HG03139 (cell line): ENCODE measurements around the gene PTCH2.

Experiments used
- ATAC-seq: cut with Tn5 transposase; IDR thresholded peaks from one replicate; pipeline ENCODE4 v1.9.1; 2021; ENCODE audit not compliant: unreplicated experiment

PTCH2 gene, protein sequence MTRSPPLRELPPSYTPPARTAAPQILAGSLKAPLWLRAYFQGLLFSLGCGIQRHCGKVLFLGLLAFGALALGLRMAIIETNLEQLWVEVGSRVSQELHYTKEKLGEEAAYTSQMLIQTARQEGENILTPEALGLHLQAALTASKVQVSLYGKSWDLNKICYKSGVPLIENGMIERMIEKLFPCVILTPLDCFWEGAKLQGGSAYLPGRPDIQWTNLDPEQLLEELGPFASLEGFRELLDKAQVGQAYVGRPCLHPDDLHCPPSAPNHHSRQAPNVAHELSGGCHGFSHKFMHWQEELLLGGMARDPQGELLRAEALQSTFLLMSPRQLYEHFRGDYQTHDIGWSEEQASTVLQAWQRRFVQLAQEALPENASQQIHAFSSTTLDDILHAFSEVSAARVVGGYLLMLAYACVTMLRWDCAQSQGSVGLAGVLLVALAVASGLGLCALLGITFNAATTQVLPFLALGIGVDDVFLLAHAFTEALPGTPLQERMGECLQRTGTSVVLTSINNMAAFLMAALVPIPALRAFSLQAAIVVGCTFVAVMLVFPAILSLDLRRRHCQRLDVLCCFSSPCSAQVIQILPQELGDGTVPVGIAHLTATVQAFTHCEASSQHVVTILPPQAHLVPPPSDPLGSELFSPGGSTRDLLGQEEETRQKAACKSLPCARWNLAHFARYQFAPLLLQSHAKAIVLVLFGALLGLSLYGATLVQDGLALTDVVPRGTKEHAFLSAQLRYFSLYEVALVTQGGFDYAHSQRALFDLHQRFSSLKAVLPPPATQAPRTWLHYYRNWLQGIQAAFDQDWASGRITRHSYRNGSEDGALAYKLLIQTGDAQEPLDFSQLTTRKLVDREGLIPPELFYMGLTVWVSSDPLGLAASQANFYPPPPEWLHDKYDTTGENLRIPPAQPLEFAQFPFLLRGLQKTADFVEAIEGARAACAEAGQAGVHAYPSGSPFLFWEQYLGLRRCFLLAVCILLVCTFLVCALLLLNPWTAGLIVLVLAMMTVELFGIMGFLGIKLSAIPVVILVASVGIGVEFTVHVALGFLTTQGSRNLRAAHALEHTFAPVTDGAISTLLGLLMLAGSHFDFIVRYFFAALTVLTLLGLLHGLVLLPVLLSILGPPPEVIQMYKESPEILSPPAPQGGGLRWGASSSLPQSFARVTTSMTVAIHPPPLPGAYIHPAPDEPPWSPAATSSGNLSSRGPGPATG

DNA sequence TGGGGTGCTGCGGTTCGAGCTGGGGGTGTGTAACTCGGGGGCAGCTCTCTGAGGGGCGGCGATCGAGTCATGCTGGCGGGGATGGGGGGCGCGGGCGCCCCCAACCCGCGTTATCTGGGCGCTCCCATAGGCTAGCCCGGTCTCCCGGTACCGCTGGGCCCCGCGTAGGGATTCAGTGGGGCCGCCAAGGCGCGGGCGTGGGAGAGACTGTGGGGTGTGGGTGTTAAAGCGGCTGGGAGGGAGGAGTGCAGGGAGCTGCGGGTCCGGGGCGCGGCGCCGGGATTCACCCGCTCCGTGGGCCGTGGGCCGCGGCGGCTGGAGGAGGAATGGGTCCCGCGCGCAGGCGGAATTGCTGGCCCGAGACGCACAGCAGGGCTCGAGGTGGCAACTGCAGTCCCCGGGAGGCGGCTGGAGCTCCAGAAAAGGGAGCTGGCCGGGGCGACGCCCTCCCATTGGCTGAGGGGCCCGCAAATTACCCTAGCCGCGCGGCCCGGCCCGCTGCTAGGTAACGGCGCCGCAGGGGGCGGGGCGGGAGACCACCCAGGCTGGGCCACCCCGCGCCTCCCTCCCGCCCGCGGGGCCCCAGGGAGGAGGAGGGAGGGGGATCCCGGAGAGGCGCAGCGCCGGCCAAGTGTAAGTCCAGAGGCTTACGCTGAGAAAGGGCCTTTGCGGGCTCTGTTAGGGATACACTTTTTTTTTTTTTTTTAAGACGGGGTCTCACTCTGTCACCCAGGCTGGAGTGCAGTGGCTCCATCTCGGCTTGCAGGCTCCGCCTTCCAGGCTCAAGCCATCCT, at the start of gene PTCH2:
PTCH2 (minus strand) TSS at position 392 of the 794 bp plus-strand sequence; CDS start at position 71, 321 bp downstream.
- ATAC-seq: no peak

DNA sequence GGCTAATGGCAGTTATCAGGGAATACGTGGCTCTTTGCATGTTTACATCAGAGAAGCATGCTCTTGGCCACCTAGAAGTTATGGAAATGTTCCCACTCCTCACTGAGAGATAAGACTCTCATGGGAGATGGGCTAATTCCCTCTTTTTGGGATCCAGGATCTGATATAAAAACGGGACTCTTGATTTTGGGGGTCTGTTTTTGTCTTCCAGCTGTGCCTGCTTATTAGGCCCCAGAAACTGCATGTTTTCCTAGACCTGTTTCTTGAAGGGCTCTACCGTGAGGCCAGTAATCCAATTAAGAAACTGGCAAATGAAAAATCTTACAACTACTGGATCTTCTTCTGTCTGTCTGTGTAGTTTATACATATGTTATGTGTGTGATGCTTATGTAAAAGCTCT, 47.0 kb upstream of the PTCH2 start:
- no peak for ATAC-seq

DNA sequence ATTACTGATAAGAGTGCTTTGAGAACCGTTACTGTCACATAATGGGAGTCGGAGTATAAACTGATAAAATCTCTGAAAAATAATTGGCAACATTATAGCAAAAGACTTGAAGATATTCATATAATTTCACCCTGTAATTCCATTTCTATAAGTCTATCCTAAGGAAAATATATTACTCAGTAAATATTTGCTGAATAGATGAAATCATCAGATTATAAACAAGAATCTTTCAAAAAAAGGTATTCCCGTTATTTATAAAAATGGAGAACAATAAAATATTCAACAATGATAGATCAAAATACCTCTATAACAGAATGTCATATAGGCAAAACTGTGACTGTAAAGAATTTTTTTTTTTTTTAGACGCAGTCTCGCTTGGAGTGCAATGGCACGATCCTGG, 42.4 kb upstream of the PTCH2 start:
- ATAC-seq: no peak

DNA sequence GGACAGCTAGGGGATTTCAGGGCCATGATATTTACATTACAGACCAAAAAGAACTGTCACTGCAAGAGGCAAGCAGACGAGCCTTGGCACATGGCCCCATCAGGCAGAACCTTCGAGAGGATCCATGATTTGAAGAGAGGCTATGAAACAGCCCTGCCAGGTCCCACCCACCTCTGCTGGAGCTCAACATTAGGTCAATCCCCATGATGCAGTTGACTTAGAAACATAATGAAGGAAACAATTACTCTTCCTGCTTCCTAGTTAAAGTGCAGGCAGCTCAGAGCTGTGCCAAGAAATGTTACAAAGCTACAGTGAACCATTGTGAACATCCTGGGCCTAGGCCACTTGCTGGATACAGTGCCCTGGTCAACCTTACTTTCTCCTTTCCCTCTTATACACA, 41.7 kb upstream of the PTCH2 start:
- ATAC-seq: no peak

DNA sequence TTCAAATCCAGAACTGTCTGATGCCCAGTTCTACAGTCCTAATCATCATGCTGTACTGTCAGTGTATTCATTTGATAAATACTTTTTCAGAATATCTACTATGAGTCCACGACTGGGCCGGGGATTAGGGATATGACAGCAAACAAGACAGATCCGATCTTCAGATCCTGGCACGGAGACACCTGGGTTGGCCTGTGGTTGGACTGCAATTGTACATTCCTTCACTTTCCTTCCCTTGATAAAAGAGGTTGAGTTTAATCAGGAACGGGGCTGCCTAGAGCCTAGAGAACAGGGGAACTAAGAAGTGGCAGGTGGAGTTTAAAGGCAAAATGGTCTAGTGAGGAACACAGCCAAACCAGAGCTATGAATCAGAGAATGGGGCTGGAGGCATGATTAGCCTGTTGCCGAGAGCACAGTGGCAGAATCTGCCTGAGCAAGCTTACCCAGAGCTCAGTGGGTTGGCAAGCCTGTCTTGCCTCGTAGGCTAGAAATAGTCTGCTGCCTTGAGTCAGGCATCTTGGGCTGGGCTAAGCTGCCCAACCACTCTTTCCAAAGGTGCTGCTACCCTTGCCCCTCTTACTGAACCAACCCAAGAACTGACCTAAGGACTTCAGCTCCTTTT, 38.1 kb upstream of the PTCH2 start:
- no peak for ATAC-seq

DNA sequence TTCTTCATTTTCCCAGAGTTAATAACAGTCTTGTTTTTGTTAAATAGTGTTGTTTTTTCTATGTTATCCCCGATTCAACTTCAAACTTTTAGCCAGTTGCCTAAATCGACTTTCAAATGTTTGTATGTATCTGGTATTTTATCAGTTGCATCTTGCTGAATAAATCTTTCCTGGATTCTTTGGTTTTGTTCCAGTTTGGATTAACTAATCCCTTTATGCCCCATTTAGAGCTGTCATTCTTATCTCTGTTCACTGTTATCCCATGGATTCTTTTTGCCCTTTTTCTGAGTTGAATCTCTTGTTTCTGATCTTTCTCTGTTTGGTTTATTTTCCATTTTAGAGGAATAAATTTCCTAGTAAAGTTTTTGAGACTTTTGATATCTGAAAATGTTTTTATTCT, 31.1 kb upstream of the PTCH2 start:
- ATAC-seq: no peak

DNA sequence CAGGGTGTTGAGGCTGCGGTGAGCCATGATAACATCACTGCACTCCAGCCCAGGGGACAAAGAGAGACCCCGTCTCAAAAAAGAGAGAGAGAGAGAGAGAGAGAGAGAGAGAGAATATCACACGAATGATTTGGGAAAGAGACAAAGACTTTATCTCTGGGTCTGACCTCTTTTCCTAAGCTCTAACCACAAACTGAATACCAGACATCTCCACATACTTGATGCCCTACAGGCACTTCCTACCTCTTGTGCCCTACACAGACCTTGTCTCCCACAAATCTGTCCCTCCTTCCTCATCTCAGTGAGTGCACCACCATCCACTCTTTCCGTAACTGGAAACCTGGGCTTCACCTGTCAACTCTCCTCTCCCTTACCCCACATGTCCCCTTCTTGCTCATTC, 27.0 kb upstream of the PTCH2 start:
- no peak for ATAC-seq

DNA sequence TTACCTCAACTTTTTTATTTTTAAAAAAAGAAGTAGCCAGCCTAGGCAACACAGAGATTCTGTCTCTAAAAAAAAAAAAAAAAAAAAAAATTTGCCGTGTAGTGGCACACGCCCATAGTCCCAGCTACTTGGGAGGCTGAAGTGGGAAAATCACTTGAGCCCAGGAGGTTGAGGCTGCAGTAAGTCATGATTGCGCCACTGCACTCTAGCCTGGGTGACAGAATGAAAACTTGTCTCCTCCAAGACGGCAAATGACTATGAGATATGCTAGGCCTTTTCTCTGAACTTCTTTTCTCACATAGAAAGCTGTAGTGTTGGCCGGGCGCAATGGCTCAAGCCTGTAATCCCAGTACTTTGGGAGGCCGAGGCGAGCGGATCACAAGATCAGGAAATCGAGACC, 24.7 kb upstream of the PTCH2 start:
- ATAC-seq: no peak

DNA sequence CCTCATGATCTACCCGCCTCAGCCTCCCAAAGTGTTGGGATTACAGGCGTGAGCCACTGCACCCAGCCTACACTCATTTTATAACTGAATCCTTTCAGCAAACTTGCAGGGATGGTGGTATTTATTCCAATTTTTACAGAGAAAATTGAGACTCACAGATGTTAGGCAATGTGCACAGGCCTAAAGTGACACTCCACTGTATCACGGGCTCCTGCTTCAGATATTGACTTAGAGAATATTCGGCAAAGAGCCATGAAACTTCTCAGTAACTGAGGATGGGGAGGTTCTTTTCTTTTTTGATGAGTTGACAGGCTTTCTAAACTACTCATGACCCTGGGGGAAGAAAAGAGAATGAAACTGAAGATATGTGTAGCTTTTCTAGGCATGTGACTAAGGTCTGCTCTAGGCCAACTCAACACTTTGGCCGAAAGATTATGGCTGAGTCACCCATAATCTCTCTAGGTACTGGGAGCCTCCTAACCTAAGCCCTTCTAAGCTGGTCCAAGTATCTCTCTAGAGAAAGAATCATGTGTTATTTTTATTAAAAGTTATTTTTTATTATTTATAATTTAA, 19.9 kb upstream of the PTCH2 start:
- no peak for ATAC-seq

DNA sequence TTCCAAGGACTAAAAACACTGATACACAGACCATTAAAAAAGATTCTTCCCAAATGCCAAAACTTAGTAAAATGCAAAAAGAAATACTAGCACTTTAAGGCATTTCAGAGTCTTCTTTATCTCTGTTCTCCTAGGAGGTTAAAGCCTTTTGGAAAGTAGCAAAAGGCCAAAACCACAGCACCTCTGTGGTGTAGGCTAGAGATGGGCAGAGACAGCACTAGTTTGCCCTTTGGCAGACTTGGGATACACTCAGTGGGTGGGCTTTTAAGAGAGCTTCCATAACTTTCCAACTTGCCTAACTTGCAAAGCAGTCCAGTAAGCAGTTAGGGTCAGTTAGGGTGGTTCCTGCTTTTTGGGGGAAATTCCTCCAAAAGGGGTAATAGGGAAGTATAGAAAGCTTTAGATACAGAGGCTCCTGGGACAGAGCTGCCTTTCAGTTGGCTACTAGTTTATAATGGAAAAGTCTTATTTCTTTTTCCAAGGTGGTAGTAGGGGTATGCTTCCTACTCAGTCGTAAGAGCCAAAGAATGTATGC, 17.9 kb upstream of the PTCH2 start:
- ATAC-seq: no peak

DNA sequence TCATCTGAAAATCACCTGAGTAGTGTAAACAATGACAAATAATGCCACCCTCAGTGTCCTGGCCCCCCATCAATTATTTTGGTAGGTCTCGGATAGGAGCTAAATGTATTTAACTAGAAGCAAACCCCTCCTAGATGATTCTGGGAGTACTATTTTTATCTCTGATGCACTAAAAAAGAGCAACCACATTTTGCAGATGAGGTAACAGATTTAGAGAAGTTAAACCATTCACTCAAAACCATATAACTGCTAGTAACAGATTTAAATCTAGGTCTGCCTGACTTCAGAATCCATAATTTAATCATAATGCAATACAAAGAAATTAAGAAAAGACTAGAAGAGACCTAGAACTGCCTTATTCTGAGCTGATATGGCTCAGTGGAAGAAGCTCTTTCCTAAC, 17.3 kb upstream of the PTCH2 start:
- ATAC-seq: no peak

DNA sequence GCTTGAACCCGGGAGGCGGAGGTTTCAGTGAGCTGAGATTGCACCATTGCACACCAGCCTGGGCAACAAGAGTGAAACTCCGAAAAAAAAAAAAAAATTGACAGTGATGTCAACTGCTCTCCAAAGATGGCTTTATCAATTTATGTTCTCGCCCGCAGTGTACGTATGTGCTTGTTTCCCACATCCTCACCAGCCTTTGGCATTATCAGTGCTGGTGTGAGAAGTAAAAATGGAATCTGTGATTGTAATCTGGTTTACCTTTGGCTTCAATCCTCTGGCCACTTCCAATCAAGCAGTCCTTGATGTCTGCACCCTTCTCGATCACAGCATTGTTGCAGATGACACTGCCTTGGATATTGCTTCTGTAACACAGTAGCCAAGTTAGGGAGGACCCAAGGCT, 14.4 kb upstream of the PTCH2 start:
- no peak for ATAC-seq

DNA sequence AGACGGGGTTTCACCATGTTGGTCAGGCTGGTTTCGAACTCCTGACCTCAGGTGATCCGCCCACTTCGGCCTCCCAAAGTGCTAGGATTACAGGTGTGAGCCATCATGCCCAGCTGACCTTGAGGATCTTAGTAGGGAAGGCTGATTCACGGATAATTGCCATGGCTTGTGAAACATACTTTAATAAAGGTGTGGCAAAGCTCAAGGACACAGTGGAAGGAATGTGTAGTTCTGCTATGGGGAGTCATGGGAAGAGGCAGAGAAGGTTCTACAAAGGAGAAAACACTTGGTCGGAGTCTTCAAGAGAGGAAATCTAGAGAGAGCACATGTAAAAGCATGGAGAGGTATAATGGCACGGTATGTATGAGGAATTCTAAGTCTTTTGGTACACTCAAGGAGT, 12.7 kb upstream of the PTCH2 start:
- no peak for ATAC-seq

DNA sequence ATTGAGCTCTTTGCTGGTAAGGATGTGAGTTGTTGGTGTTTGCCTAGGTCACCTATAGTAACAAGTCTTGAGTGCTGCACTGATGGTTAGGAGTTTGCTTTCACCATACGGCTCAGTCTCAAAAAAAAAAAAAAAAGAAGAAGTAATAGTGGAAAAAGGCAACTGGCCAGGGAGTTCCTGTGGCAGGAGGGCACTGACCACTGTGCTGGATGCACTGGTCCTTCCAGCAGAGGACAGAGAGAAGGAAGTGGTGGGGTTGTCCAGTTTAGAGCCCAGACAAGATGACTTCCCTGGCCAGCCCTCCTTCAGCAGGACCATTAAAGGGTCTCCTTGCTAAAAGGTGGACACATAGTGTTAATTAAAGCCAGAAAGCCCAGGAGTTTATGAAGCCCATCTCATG, 11.9 kb upstream of the PTCH2 start:
- no peak for ATAC-seq

DNA sequence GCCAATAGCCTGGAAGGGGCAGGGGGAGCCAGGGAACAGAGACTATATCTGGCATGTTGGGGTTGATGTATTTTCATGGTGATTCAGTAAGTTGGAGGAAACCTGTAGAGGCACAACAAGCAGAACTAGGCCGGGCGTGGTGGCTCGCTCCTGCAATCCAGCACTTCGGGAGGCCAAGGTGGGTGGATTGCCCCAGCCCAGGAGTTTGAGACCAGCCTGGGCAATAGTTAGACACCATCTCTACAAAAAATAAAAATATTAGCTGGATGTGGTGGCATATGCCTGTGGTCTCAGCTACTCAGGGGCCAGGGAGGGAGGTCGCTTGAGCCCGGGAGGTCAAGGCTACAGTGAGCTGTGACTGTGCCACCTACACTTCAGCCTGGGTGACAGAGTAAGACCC, 10.1 kb upstream of the PTCH2 start:
- ATAC-seq: no peak

DNA sequence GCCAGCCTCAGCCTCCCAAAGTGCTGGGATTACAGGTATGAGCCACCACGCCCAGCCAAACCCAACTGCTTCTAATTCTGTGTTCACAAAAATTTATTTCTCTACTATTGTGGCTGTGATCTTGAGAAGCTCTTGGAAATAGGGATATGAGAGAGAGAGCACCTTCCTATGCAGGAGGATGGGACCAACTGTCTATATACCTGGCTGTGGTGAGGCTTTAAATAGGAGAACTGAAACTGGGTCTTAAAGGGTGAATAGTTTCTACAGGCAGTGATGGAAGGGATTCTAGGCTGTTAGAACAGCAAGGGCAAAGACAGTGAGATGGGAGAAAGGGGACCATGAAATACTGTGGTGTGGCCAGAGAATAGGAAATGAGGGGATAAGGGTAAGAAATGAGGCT, 8.3 kb upstream of the PTCH2 start:
- ATAC-seq: no peak

DNA sequence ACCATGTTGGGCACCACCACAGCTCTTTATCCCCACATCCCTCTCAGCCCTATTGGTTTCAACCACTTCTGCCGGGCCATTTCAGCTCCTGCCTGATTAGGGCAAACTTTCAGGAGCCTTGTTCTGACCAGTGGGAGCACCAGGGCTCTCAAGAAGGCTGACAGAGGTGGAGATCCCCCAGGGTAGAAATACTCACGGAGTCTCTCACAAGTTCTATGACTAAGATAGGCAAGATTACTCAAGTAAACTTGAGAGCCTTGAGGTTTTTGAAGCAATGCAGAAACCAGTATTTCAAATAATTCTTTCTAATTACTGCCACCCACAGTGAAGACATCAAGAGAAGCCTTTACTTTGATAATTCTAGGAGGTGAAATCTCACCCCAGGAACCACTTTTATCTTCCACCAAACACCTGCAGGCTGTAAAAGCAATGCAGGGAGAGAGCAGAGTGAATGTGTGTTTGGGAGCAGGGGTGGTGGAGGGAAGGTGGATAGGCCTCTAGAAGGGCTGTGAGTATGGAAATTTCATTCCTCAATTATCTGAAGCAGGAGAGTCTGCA, 6.6 kb upstream of the PTCH2 start:
- ATAC-seq: no peak

DNA sequence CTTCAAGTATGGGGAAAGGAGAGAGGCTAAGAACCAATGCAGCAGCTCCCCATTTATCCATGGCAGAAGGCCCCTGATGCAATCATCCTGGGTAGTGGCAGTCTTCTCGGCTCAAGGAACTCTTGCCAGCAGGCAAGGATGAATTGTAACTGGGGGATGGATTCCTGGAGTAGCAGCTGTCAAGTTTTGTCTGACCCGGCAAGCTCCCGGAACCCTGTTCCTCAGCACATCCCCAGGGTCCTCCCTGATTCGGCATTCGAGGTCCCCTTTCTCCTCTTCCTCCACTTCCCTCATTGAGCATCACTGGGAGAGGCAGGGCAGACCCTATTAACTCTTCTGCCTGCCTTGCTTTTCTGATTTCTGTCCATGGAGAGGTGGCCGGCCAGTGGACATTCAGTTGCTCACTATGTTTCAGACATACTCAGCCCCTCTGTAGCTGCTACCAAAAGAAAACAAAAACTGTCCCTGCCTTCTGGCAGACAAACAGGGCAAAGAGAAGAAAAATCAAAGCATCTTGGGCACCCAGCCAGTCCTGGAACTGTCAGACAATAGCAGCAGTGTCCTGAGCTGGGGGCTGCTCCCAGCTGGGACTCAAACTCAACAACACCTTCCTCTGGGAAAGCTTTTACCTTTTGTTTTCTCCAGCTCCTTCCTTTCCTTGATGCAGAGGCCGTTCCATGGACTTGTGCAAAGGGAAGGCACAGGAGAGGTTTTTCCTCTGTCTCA, 5.6 kb upstream of the PTCH2 start:
- no peak for ATAC-seq

DNA sequence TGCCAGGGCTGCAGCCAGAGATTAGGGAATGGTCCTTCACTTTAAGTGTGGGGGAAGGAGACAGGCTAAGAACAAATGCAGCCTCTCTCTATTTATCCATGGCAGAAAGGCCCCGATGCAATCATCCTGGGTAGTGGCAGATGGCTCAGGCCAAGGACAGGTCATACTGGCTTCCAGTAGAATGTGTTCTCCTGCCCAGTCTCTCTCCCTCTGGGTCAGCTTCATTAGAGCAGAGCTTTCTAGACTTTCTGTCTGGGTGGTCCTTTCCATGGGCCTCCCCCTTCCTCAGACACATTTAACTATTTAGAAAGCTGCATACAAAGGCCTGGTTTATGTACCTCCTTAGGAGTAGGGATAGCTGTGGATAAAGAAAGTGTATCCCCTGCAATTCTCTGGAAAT, 4.8 kb upstream of the PTCH2 start:
- no peak for ATAC-seq
